Transverse colon (tissue), 4 donors: ENCODE measurements around the gene AQP7. TPM values are rescaled to one million over a fixed set of nuclear protein-coding genes. Genes with fewer than 3 reads are reported as not detected.

ENCODE experiments used
- DNase-seq: peaks from one replicate; pipeline ENCODE4 v3.0.0-alpha.2; 2019
- H3K27ac ChIP-seq, 4 donors: fragments of 200-600 bp; sonication (generic); 2 replicates each; pipeline ENCODE4 v1.5.1; 2016 to 2018; ENCODE audit warnings: inconsistent platforms in 4 of 4
- H3K27me3 ChIP-seq: fragments of 200-600 bp; sonication (generic); 2 replicates; pipeline ENCODE4 v1.5.1; 2017; ENCODE audit warnings: inconsistent platforms
- H3K36me3 ChIP-seq, 4 donors: fragments of 200-600 bp; sonication (generic); 2 replicates each; pipeline ENCODE4 v1.5.1; 2017 to 2019; ENCODE audit warnings: inconsistent platforms in 4 of 4
- H3K4me1 ChIP-seq, 4 donors: fragments of 200-600 bp; sonication (generic); 2 replicates each; pipeline ENCODE4 v1.5.1; 2017 to 2020; ENCODE audit warnings: inconsistent platforms in 4 of 4
- H3K4me3 ChIP-seq, 4 donors: fragments of 200-600 bp; sonication (generic); 1 replicate in 1 of 4; 2 replicates in 3 of 4; pipeline versions ENCODE4 v1.5.1 to v1.6.1; 2017 to 2019; ENCODE audit warnings: inconsistent platforms in 4 of 4
- H3K9me3 ChIP-seq, 2 donors: fragments of 200-600 bp; sonication (generic); 2 replicates each; pipeline ENCODE4 v1.5.1; 2017 to 2019; ENCODE audit warnings: inconsistent platforms in 2 of 2
- EP300 ChIP-seq: sonication (generic); formaldehyde crosslinking; IDR thresholded peaks from one replicate; pipeline ENCODE4 v1.6.1; 2017; ENCODE audit warnings: antibody characterized with exemption, low read depth
- POLR2A ChIP-seq: fragments of 450-650 bp; IDR thresholded peaks from one replicate; pipeline ENCODE4 v1.6.1; 2016; ENCODE audit warnings: antibody characterized with exemption, mild to moderate bottlenecking, moderate library complexity
- POLR2AphosphoS5 ChIP-seq, 3 donors: sonication (generic); formaldehyde crosslinking; IDR thresholded peaks; one replicate each; pipeline ENCODE4 v1.6.1; 2016; ENCODE audit warnings: antibody characterized with exemption in 3 of 3
- WGBS, 2 donors: methylation state at CpG; one replicate each; pipeline ENCODE4 v1.1.5; 2018; ENCODE audit warnings: low coverage in 1 of 2; 5-methylcytosine and 5-hydroxymethylcytosine counted together
- in situ Hi-C, 4 donors: fragments of 200-750 bp; cut with MboI; loops; one replicate each; pipeline versions ENCODE4 v1.15.0 to v1.15.1; 2017; ENCODE audit warnings: low sequenced_read_pairs in 3 of 4, low pct_ligation_motif_present in 1 of 4, low pct_unique_long_range_greater_than_20kb in 1 of 4
- intact Hi-C: fragments of 100-400 bp; cut with DNase I; formaldehyde crosslinking; loops from one replicate; pipeline ENCODE4 v1.15.1; 2023; ENCODE audit warnings: low total_unique reads
- total RNA-seq, 4 donors: library from RNA; depleted of rRNA; stranded (reverse); fragments of >200 nt; gene quantifications; one replicate each; pipeline ENCODE4 v1.1.0, GENCODE V29; 2016
- TF ChIP-seq, protein P1 (sequence below), 5 experiments: fragments of 200-600 bp in 3 of 5; fragments of 450-650 bp in 2 of 5; sonication (generic) in 3 of 5; IDR thresholded peaks; 1 replicate in 2 of 5; 2 replicates in 3 of 5; pipeline ENCODE4 v1.5.1; 2016 to 2017; ENCODE audit warnings: antibody characterized with exemption in 5 of 5, inconsistent platforms in 3 of 5, mild to moderate bottlenecking in 2 of 5, moderate library complexity in 1 of 5

The AQP7 gene
- total RNA-seq, 4 donors from 2014 or later: 11.9 to 207 (median 27.7) TPM

DNA sequence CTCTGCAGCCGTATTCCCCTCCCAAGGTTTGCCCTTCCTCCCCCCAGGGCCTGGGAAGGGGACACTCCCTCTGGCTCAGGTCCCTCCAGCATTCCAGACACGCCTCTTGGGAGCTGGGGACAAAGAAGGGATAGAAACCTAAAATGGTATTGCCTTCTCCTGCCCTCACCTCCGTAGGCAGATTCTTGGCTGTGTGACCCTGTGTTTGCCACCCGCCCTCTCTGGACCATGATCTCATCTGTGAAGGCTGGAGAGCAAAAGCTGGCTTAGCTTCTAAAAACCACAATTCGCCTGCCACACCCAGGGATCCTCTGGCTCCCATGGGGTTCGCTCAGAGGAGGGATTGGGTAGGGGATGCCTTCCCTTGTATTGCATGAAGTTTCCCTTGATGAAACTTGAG lies 37.4 kb upstream of the AQP7 start:
- 50 to 62% methylated on average over 2 to 6 of the region's 6 CpGs for WGBS, 2 donors
- intact Hi-C loops: no loop called here
- no peaks in the 10 kb centered on the region for H3K36me3 ChIP-seq
- no peaks in the 10 kb centered on the region for H3K9me3 ChIP-seq
- no peak overlapping the region for H3K4me3 ChIP-seq
- H3K4me1 ChIP-seq: peaks cover 0 to 4% (median 0%) of the 10 kb centered on the region in 4 donors
- in situ Hi-C loops: no loop called here
- H3K27me3 ChIP-seq: no peaks in the 10 kb centered on the region
- no peak overlapping the region for H3K27ac ChIP-seq
- DNase-seq: no peak
- TF ChIP-seq POLR2AphosphoS5 (IDR thresholded peaks at IDR 0.05) (no peak), POLR2A (no peak), EP300 (no peak)
- TF ChIP-seq, protein P1, sequence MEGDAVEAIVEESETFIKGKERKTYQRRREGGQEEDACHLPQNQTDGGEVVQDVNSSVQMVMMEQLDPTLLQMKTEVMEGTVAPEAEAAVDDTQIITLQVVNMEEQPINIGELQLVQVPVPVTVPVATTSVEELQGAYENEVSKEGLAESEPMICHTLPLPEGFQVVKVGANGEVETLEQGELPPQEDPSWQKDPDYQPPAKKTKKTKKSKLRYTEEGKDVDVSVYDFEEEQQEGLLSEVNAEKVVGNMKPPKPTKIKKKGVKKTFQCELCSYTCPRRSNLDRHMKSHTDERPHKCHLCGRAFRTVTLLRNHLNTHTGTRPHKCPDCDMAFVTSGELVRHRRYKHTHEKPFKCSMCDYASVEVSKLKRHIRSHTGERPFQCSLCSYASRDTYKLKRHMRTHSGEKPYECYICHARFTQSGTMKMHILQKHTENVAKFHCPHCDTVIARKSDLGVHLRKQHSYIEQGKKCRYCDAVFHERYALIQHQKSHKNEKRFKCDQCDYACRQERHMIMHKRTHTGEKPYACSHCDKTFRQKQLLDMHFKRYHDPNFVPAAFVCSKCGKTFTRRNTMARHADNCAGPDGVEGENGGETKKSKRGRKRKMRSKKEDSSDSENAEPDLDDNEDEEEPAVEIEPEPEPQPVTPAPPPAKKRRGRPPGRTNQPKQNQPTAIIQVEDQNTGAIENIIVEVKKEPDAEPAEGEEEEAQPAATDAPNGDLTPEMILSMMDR (IDR thresholded peaks at IDR 0.05): no peak

DNA sequence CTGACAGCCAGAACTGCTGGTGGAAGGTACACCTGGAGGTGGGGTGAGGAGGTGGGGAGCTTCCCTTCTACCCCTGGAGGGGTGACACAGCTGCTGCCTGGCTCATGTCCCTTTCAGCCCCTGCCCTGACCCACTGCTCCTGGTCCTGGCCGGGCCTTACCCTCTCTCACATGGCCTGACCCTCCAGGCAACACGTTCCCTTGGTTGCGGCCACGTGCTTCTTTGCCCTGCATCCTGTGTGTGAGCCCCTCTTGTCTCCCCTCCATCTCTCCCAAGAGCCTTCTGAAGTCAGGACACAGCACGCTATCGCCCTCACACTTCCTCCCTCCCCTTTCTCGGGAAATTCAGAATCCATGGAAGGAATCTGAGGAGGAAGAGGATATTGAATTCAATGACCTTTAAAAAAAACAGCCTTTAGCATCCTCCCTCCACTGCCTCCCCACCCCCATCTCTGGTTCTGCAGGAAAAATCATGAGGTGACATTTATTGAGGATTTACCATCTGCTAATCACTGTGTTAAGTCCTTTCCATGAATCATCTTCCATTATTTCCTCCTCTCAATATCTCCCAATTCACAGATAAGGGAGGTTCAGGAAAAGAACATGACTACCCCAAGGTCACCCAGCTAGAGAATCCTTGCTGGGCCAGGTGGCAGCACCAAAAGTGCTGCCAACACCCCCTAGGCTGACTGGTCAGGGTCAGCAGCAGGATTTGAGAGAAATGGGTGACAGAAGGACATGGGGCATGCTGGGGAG lies 36.7 kb upstream of the AQP7 start:
- in situ Hi-C loops: no loop called here

DNA sequence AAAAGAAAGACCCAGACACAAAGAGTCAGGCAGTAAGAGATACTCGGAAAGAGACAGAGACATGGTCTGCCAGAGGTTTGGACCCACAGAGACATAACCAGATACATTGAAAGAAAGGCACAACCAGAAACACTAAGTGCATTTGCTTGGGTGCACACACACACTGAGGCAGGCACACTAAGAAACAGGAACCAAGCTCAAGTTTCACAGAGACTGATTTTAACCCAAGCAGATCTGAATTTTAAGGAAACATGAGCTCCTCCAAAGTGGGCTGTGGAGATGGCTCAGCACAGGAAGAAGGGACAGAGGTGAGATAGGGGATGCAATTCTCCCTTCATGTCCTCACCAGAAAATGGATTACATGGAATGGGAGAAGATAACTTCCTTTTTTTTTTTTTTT lies 35.5 kb upstream of the AQP7 start:
- H3K9me3 ChIP-seq: no peaks in the 10 kb centered on the region
- intact Hi-C loops: no loop called here
- H3K4me3 ChIP-seq: no peak overlapping the region
- no peaks in the 10 kb centered on the region for H3K36me3 ChIP-seq
- WGBS, 2 donors: 83 to 100% methylated on average over 1 of the region's 1 CpG
- no peaks in the 10 kb centered on the region for H3K27me3 ChIP-seq
- peaks cover 0 to 4% (median 0%) of the 10 kb centered on the region in 4 donors for H3K4me1 ChIP-seq
- TF ChIP-seq, protein P1 (IDR thresholded peaks at IDR 0.05): no peak
- no peak for TF ChIP-seq POLR2AphosphoS5 (IDR thresholded peaks at IDR 0.05)
- no peak for TF ChIP-seq EP300
- no peak for TF ChIP-seq POLR2A
- in situ Hi-C loops: no loop called here
- H3K27ac ChIP-seq: no peak overlapping the region
- no peak for DNase-seq

More for the DNA sequence above, 36.7 kb upstream of the AQP7 start:
- TF ChIP-seq EP300 (no peak), POLR2AphosphoS5 (IDR thresholded peaks at IDR 0.05) (no peak), POLR2A (no peak)
- TF ChIP-seq, protein P1 (IDR thresholded peaks at IDR 0.05): no peak
- 43 to 82% methylated on average over 3 to 7 of the region's 7 CpGs for WGBS, 2 donors
- Histone ChIP-seq H3K4me3 (no peak overlapping the region), H3K27ac (no peak overlapping the region), H3K36me3 (no peaks in the 10 kb centered on the region), H3K27me3 (no peaks in the 10 kb centered on the region), H3K9me3 (no peaks in the 10 kb centered on the region), H3K4me1 (peaks cover 0 to 4% (median 0%) of the 10 kb centered on the region in 4 donors)
- DNase-seq: no peak
- intact Hi-C loops: no loop called here

DNA sequence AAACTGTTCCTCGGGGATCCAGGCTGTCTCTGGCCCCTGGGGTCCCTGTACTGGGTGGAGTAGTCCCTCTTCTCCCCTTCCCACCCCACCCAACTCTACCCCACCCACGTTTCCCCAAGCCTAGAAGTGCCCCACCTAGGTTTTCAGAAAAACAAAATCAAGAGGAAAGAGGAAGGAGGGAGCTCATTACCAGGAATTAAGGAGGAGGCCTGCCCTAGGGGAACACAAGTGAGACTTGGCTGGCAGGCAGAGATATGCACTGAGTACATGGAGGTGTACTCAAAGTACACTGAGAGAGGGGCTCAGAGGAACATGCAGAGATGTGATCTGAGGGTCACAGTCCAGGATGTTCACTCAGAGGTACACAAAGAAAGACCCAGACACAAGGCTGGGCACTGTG lies 34.8 kb upstream of the AQP7 start:
- Histone ChIP-seq H3K36me3 (no peaks in the 10 kb centered on the region), H3K27me3 (no peaks in the 10 kb centered on the region), H3K27ac (no peak overlapping the region), H3K4me1 (peaks cover 0 to 4% (median 0%) of the 10 kb centered on the region in 4 donors), H3K4me3 (no peak overlapping the region), H3K9me3 (no peaks in the 10 kb centered on the region)
- DNase-seq: no peak
- 24% methylated on average over 2 of the region's 2 CpGs; no CpG with 5 or more reads in 1 of the 2 donors for WGBS, 2 donors
- intact Hi-C loops: no loop called here
- in situ Hi-C loops: no loop called here
- TF ChIP-seq POLR2AphosphoS5 (IDR thresholded peaks at IDR 0.05) (no peak), EP300 (no peak)
